Neural cell (in vitro differentiated cells): ENCODE results near the gene MCRIP1.

Experiments
- EP300 ChIP-seq: fragments of 450-650 bp; conservative IDR thresholded peaks from 2 replicates; pipeline ENCODE4 v1.6.1; 2014; ENCODE audit warnings: antibody characterized with exemption, mild to moderate bottlenecking, moderate library complexity; ENCODE audit not compliant: poor library complexity, severe bottlenecking
- EZH2 ChIP-seq: fragments of 200-600, 300-800 bp; shearing (Covaris generic), sonication (generic); IDR thresholded peaks from 2 replicates; pipeline ENCODE4 v1.6.1; 2014; ENCODE audit warnings: antibody characterized with exemption, low read length, borderline replicate concordance, mild to moderate bottlenecking; ENCODE audit not compliant: insufficient read depth, poor library complexity, severe bottlenecking
- MXI1 ChIP-seq: fragments of 450-650 bp; conservative IDR thresholded peaks from 2 replicates; pipeline ENCODE4 v1.6.1; 2014; ENCODE audit warnings: antibody characterized with exemption, mild to moderate bottlenecking; ENCODE audit not compliant: poor library complexity, severe bottlenecking
- POLR2AphosphoS5 ChIP-seq: IDR thresholded peaks from 2 replicates; pipeline ENCODE4 v1.6.1; 2012
- RAD21 ChIP-seq: fragments of 450-650 bp; conservative IDR thresholded peaks from 2 replicates; pipeline ENCODE4 v1.6.1; 2014; ENCODE audit warnings: antibody characterized with exemption, mild to moderate bottlenecking, moderate library complexity
- REST ChIP-seq: IDR thresholded peaks from 2 replicates; pipeline ENCODE4 v1.6.1; 2012; ENCODE audit warnings: borderline replicate concordance
- SMC3 ChIP-seq: fragments of 450-650 bp; conservative IDR thresholded peaks from 2 replicates; pipeline ENCODE4 v1.6.1; 2014; ENCODE audit warnings: antibody characterized with exemption, mild to moderate bottlenecking, moderate library complexity; ENCODE audit not compliant: poor library complexity
- TAF1 ChIP-seq: IDR thresholded peaks from 2 replicates; pipeline ENCODE4 v1.6.1; 2012; ENCODE audit warnings: low read depth
- TF ChIP-seq, protein P1 (sequence below): fragments of 450-650 bp; IDR thresholded peaks from 2 replicates; pipeline ENCODE4 v1.5.1; 2014; ENCODE audit warnings: antibody characterized with exemption, mild to moderate bottlenecking, moderate library complexity; ENCODE audit not compliant: poor library complexity, severe bottlenecking

- TF ChIP-seq, protein P1, sequence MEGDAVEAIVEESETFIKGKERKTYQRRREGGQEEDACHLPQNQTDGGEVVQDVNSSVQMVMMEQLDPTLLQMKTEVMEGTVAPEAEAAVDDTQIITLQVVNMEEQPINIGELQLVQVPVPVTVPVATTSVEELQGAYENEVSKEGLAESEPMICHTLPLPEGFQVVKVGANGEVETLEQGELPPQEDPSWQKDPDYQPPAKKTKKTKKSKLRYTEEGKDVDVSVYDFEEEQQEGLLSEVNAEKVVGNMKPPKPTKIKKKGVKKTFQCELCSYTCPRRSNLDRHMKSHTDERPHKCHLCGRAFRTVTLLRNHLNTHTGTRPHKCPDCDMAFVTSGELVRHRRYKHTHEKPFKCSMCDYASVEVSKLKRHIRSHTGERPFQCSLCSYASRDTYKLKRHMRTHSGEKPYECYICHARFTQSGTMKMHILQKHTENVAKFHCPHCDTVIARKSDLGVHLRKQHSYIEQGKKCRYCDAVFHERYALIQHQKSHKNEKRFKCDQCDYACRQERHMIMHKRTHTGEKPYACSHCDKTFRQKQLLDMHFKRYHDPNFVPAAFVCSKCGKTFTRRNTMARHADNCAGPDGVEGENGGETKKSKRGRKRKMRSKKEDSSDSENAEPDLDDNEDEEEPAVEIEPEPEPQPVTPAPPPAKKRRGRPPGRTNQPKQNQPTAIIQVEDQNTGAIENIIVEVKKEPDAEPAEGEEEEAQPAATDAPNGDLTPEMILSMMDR: no peak
- TF ChIP-seq REST (no peak), RAD21 (no peak), POLR2AphosphoS5 (no peak), SMC3 (no peak), EP300 (no peak), TAF1 (no peak), EZH2 (no peak), MXI1 (no peak)
Measured at GRCh38 chr17:81812571-81813370, 20.3 kb downstream of the MCRIP1 start.
